Lower leg skin (tissue), 3 donors: ENCODE measurements around the gene DIS3L2.

ENCODE experiments used
- POLR2A ChIP-seq, 2 donors: fragments of 450-650 bp; IDR thresholded peaks; one replicate each; pipeline ENCODE4 v1.6.1; 2016 to 2017; ENCODE audit warnings: antibody characterized with exemption in 2 of 2, mild to moderate bottlenecking in 1 of 2, moderate library complexity in 1 of 2
- TF ChIP-seq, protein P1 (sequence below), 3 donors: fragments of 450-650 bp; IDR thresholded peaks; one replicate each; pipeline ENCODE4 v1.5.1; 2016; ENCODE audit warnings: antibody characterized with exemption in 3 of 3, mild to moderate bottlenecking in 3 of 3, moderate library complexity in 2 of 3

DNA sequence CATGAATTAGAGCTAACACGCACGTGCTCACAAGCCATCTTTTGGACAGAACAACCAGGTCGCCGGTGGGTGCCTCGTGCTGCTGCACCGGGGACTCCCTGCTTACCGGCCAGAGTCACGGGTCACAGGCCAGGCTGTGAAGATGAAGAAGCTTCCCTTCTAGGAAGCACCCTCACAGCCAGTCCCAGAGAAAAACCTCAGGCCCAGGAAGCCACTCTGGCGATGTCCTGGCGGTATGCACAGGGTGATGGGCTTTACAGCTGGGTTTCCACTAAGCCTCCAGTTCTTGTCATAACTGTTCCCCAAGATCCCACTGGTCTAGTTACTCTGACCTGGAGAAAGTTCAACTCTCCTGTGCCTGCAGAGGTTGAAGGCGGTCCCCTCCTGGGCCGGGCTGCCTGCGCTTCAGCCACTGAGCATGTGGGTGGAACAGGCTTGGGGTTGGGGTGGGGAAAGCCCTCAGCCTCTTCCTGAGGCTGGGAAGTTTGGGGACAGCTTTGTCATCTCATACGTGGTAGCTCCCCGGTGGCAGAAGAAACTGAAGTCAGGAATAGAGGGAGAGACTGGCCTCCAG lies 15.2 kb upstream of the DIS3L2 start:
- TF ChIP-seq, protein P1, sequence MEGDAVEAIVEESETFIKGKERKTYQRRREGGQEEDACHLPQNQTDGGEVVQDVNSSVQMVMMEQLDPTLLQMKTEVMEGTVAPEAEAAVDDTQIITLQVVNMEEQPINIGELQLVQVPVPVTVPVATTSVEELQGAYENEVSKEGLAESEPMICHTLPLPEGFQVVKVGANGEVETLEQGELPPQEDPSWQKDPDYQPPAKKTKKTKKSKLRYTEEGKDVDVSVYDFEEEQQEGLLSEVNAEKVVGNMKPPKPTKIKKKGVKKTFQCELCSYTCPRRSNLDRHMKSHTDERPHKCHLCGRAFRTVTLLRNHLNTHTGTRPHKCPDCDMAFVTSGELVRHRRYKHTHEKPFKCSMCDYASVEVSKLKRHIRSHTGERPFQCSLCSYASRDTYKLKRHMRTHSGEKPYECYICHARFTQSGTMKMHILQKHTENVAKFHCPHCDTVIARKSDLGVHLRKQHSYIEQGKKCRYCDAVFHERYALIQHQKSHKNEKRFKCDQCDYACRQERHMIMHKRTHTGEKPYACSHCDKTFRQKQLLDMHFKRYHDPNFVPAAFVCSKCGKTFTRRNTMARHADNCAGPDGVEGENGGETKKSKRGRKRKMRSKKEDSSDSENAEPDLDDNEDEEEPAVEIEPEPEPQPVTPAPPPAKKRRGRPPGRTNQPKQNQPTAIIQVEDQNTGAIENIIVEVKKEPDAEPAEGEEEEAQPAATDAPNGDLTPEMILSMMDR (IDR thresholded peaks at IDR 0.05): no peak
- no peak for TF ChIP-seq POLR2A (IDR thresholded peaks at IDR 0.05)
